Gastrocnemius medialis (tissue), 4 donors: Measurements from ENCODE around the gene SUMF1. TPM values are rescaled to one million over a fixed set of nuclear protein-coding genes. Genes with fewer than 3 reads are reported as not detected.

Experiments
- ATAC-seq, 2 donors: fragments of 150-250 bp; one replicate each; pipeline ENCODE4 v1.9.1; 2016
- DNase-seq, 2 donors: peaks; one replicate each; pipeline ENCODE4 v3.0.0-alpha.2; 2019
- H3K27ac ChIP-seq, 4 donors: fragments of 200-600 bp; sonication (generic); 1 replicate in 1 of 4; 2 replicates in 3 of 4; pipeline ENCODE4 v1.5.1; 2016 to 2018; ENCODE audit warnings: mild to moderate bottlenecking in 2 of 4, moderate library complexity in 1 of 4
- H3K27me3 ChIP-seq, 3 donors: fragments of 200-600 bp; sonication (generic) in 2 of 3; 1 replicate in 1 of 3; 2 replicates in 2 of 3; pipeline versions ENCODE4 v1.5.1 to v1.6.0; 2016 to 2019; ENCODE audit warnings: mild to moderate bottlenecking in 1 of 3, moderate library complexity in 1 of 3
- H3K36me3 ChIP-seq, 2 donors: fragments of 200-600 bp; sonication (generic) in 1 of 2; one replicate each; pipeline ENCODE4 v1.5.1; 2017 to 2018
- H3K4me1 ChIP-seq, 2 donors: fragments of 200-600 bp; sonication (generic) in 1 of 2; one replicate each; pipeline ENCODE4 v1.5.1; 2016 to 2017; ENCODE audit warnings: mild to moderate bottlenecking in 2 of 2
- H3K4me3 ChIP-seq, 4 donors: fragments of 200-600 bp; sonication (generic) in 3 of 4; 1 replicate in 1 of 4; 2 replicates in 3 of 4; pipeline ENCODE4 v1.5.1; 2016 to 2019; ENCODE audit warnings: mild to moderate bottlenecking in 2 of 4
- H3K9me3 ChIP-seq, 3 donors: fragments of 200-600 bp; sonication (generic) in 2 of 3; 1 replicate in 1 of 3; 2 replicates in 2 of 3; pipeline ENCODE4 v1.5.1; 2016 to 2019
- CTCF ChIP-seq, 5 experiments: fragments of 450-650 bp in 3 of 5; fragments of 200-600 bp in 2 of 5; sonication (generic) in 2 of 5; IDR thresholded peaks in 4 of 5; conservative IDR thresholded peaks in 1 of 5; 1 replicate in 4 of 5; 2 replicates in 1 of 5; pipeline ENCODE4 v1.5.1; 2016 to 2019; ENCODE audit warnings: antibody characterized with exemption in 5 of 5, mild to moderate bottlenecking in 3 of 5, moderate library complexity in 3 of 5
- POLR2A ChIP-seq, 2 donors: fragments of 450-650 bp; IDR thresholded peaks; one replicate each; pipeline ENCODE4 v1.6.1; 2017; ENCODE audit warnings: antibody characterized with exemption in 2 of 2, mild to moderate bottlenecking in 2 of 2, moderate library complexity in 2 of 2
- in situ Hi-C, 4 donors: fragments of 200-750 bp; cut with MboI; loops; one replicate each; pipeline versions ENCODE4 v1.15.0 to v1.8.0; 2017; ENCODE audit warnings: low sequenced_read_pairs in 4 of 4
- intact Hi-C: fragments of 100-400 bp; cut with DNase I; formaldehyde crosslinking; loops from one replicate; pipeline ENCODE4 v1.15.1; 2023; ENCODE audit warnings: low total_unique reads
- total RNA-seq, 4 donors: library from RNA; depleted of rRNA; stranded (reverse); fragments of >200 nt; gene quantifications; one replicate each; pipeline versions ENCODE4 v1.1.0 to v1.2.3, GENCODE V29; 2016

Gene SUMF1
- total RNA-seq, 4 donors from 2014 or later = 4.4 to 9.4 (median 7.6) TPM

DNA sequence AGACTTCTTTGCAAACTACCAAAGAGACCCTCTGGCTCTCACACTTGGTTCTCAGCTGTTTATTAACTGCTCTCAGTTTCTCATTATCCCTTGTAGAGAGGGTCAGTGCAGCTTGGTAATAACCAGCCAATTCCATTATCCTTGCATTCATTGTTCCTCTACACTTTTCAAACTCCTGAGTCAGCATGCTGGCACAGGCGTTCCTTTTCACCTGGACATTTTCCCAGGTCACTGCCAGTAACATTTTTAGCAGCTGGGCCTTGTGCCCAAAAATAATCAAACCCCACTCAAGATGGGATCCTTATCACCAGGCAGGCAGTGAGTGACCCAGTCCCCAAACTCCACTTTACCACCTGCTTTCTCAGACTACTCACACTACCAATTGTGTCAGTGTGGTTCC, 4.8 kb upstream of the SUMF1 start:
- no peak for DNase-seq
- Histone ChIP-seq H3K27ac (no peak overlapping the region), H3K27me3 (no peaks in the 10 kb centered on the region), H3K4me3 (no peak overlapping the region), H3K9me3 (no peaks in the 10 kb centered on the region), H3K4me1 (no peaks in the 10 kb centered on the region), H3K36me3 (no peaks in the 10 kb centered on the region)
- TF ChIP-seq CTCF (IDR thresholded peaks at IDR 0.05 in 4 of 5, conservative IDR thresholded peaks at IDR 0.05 in 1 of 5) (no peak), POLR2A (IDR thresholded peaks at IDR 0.05) (no peak)
- ATAC-seq = no peak
- in situ Hi-C loops = no loop called here
- intact Hi-C loops = no loop called here

DNA sequence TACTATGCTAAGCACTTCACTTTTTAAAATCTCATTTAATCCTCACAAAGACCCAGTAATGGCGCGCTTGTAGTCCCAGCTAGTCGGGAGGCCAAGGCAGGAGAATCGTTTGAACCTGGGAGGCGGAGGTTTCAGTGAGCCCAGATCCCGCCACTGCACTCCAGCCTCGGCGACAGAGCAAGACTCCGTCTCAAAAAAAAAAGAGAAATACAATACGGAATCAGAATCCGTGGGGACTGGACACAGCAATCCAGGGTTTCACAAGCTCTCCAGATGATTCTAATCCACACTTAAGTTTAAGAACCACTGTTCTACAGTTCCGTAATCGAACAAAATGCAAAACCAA, 426 bp upstream of the SUMF1 start:
- Histone ChIP-seq H3K9me3 (no peaks in the 10 kb centered on the region), H3K4me3 (peak overlapping the region; percentile 82 to 93 (median 90)), H3K36me3 (no peaks in the 10 kb centered on the region), H3K4me1 (peaks cover 8 to 11% of the 10 kb centered on the region in 2 donors), H3K27ac (peak overlapping the region; percentile 77 to 84 (median 84)), H3K27me3 (no peaks in the 10 kb centered on the region)
- DNase-seq (no peak), ATAC-seq (peak; percentile 10 to 30)
- intact Hi-C loops (loop anchor here (1.0 to 10.0 kb wide), 3 partner anchors 26 to 163 kb away; partner anchors contain the start of genes ITPR1 and SETMAR), in situ Hi-C loops (no loop called here)
- TF ChIP-seq CTCF (IDR thresholded peaks at IDR 0.05 in 4 of 5, conservative IDR thresholded peaks at IDR 0.05 in 1 of 5) (no peak), POLR2A (IDR thresholded peaks at IDR 0.05) (no peak)

DNA sequence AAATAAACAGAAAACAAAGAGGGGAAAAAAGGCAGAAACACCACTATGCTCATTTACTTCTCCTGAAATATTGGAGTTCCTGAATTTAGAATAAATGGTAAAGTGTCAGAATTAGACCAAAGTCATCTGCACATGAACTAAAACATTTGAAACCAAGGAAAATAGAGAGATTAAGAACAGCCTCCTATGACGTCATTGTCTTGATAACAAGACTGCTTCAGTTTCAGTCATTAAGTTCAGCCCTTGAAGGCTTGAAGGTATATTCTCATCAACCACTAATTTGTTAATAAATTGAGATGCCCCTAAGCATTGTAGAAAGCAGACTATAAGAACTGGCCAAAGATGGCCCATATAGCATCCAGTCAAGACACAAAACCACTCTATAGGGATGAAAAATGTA, 2.5 kb downstream of the SUMF1 start:
- Histone ChIP-seq H3K36me3 (no peaks in the 10 kb centered on the region), H3K9me3 (no peaks in the 10 kb centered on the region), H3K4me3 (no peak overlapping the region), H3K4me1 (peaks cover 11 to 18% of the 10 kb centered on the region in 2 donors), H3K27me3 (no peaks in the 10 kb centered on the region), H3K27ac (no peak overlapping the region)
- intact Hi-C loops = loop anchor here (10.0 kb wide), 2 partner anchors 110 to 160 kb away; partner anchors contain the start of gene SETMAR
- TF ChIP-seq CTCF (IDR thresholded peaks at IDR 0.05 in 4 of 5, conservative IDR thresholded peaks at IDR 0.05 in 1 of 5) (no peak), POLR2A (IDR thresholded peaks at IDR 0.05) (no peak)
- DNase-seq = no peak
- no peak for ATAC-seq
- in situ Hi-C loops = no loop called here

GRCh38 chr3:4462369-4463040, 4.6 kb downstream of the SUMF1 start:
- in situ Hi-C loops (no loop called here), intact Hi-C loops (loop anchor here (10.0 kb wide), 2 partner anchors 108 to 158 kb away; partner anchors contain the start of gene SETMAR)
- ATAC-seq (no peak), DNase-seq (no peak)
- Histone ChIP-seq H3K36me3 (no peaks in the 10 kb centered on the region), H3K27ac (no peak overlapping the region), H3K4me1 (peaks cover 11 to 18% of the 10 kb centered on the region in 2 donors), H3K4me3 (no peak overlapping the region), H3K27me3 (no peaks in the 10 kb centered on the region), H3K9me3 (no peaks in the 10 kb centered on the region)
- TF ChIP-seq POLR2A (IDR thresholded peaks at IDR 0.05) = no peak
- no peak for TF ChIP-seq CTCF (IDR thresholded peaks at IDR 0.05 in 4 of 5, conservative IDR thresholded peaks at IDR 0.05 in 1 of 5)
